GM12878 (cell line): ENCODE data around the gene KLF3. TPM values are rescaled to one million over a fixed set of nuclear protein-coding genes. Genes with fewer than 3 reads are reported as not detected.

ENCODE experiments used
- ATAC-seq: fragments of 200-7000 bp; cut with Tn5 transposase; 3 replicates; pipeline ENCODE4 v1.9.1; 2020; ENCODE audit warnings: mild to moderate bottlenecking, moderate library complexity
- BruUV-seq: library from RNA; stranded (reverse); fragments of 400-500 nt; replicated peaks from 2 replicates; lab custom pipeline; 2021; lab: Mats Ljungman, UMichigan
- CTCF ChIA-PET: fragments of 300-600 bp; sonication (Branson Sonifier 250); formaldehyde crosslinking; extraction: SDS; loops from one replicate; lab custom pipeline; 2021; ENCODE audit warnings: inconsistent platforms; lab: Yijun Ruan, JAX
- POLR2A ChIA-PET: fragments of 350-600 bp; formaldehyde crosslinking; extraction: SDS; loops from one replicate; lab custom pipeline; 2021; ENCODE audit warnings: inconsistent platforms; lab: Charles Lee
- RAD21 ChIA-PET: fragments of 300-600 bp; sonication (Branson Sonifier 250); formaldehyde crosslinking; loops from one replicate; lab custom pipeline; 2023; ENCODE audit warnings: antibody characterized with exemption; ENCODE audit not compliant: unreplicated experiment; lab: Charles Lee
- SMC1A ChIA-PET: fragments of 300-600 bp; sonication (Branson Sonifier 250); formaldehyde crosslinking; loops from one replicate; lab custom pipeline; 2023; ENCODE audit not compliant: unreplicated experiment, uncharacterized antibody; lab: Charles Lee
- DNase-seq: peaks from one replicate; pipeline ENCODE4 v3.0.0-alpha.2; 2011; ENCODE audit warnings: low read depth, low spot score
- FAIRE-seq: peaks from 3 replicates; lab custom pipeline; 2011; peaks lifted over from hg19 to GRCh38; lab: Jason Lieb, UNC
- H2AFZ ChIP-seq: 2 replicates; pipeline ENCODE4 v1.6.0; 2011; ENCODE audit warnings: low read depth, low read length, control low read depth; ENCODE audit not compliant: control insufficient read depth
- H3K27ac ChIP-seq: 2 replicates; pipeline ENCODE4 v1.5.1; 2011; ENCODE audit warnings: control low read depth; ENCODE audit not compliant: control insufficient read depth, insufficient read depth
- H3K27me3 ChIP-seq, 2 experiments: replicated peaks in 1 of 2; 2 replicates each; pipeline versions ENCODE4 v1.6.0 to v1.6.1; 2011; ENCODE audit warnings: low read length in 1 of 2; ENCODE audit not compliant: control insufficient read depth in 2 of 2, insufficient read depth in 2 of 2
- H3K36me3 ChIP-seq, 2 experiments: 2 replicates each; pipeline ENCODE4 v1.5.1; 2011; ENCODE audit warnings: low read length in 1 of 2; ENCODE audit not compliant: control insufficient read depth in 2 of 2, insufficient read depth in 2 of 2
- H3K4me1 ChIP-seq: 2 replicates; pipeline ENCODE4 v1.6.1; 2011; ENCODE audit warnings: mild to moderate bottlenecking, low read length, moderate library complexity, mixed read lengths; ENCODE audit not compliant: control insufficient read depth, insufficient read depth
- H3K4me2 ChIP-seq: 2 replicates; pipeline ENCODE4 v1.6.0; 2011; ENCODE audit warnings: control low read depth; ENCODE audit not compliant: control insufficient read depth, insufficient read depth
- H3K4me3 ChIP-seq: fragments of 200-600 bp; sonication (generic); 2 replicates; pipeline ENCODE4 v1.5.1; 2016
- H3K79me2 ChIP-seq: 2 replicates; pipeline ENCODE4 v1.6.0; 2011; ENCODE audit warnings: low read length; ENCODE audit not compliant: control insufficient read depth, insufficient read depth
- H3K9ac ChIP-seq: 2 replicates; pipeline ENCODE4 v1.8.0; 2011; ENCODE audit warnings: low read length, control low read depth, mixed read lengths; ENCODE audit not compliant: control insufficient read depth, insufficient read depth
- H3K9me3 ChIP-seq: replicated peaks from 3 replicates; pipeline ENCODE4 v1.5.1; 2011; ENCODE audit warnings: mild to moderate bottlenecking, low read length; ENCODE audit not compliant: control insufficient read depth, insufficient read depth
- H4K20me1 ChIP-seq: 2 replicates; pipeline ENCODE4 v1.6.0; 2011; ENCODE audit not compliant: control insufficient read depth, insufficient read depth
- CEBPZ ChIP-seq: fragments of 150-350 bp; IDR thresholded peaks from 2 replicates; pipeline ENCODE4 v1.6.1; 2016; ENCODE audit warnings: low read depth, low read length
- ETV6 ChIP-seq, 2 experiments: fragments of 450-650 bp in 1 of 2; IDR thresholded peaks in 1 of 2; conservative IDR thresholded peaks in 1 of 2; 2 replicates each; pipeline ENCODE4 v1.6.1; 2014; ENCODE audit warnings: antibody characterized with exemption in 1 of 2, borderline replicate concordance in 1 of 2, low read depth in 1 of 2, mild to moderate bottlenecking in 1 of 2, moderate library complexity in 1 of 2
- JUNB ChIP-seq: IDR thresholded peaks from 2 replicates; pipeline ENCODE4 v1.6.1; 2016; ENCODE audit warnings: antibody characterized with exemption, mild to moderate bottlenecking
- whole genome bisulfite sequencing: methylation state at CpG from one replicate; pipeline ENCODE4 v1.1.6; 2016; ENCODE audit warnings: low lambda C conversion rate; ENCODE audit not compliant: insufficient replicate concordance, insufficient coverage; ENCODE audit errors: missing lambda C conversion rate; 5-methylcytosine and 5-hydroxymethylcytosine counted together
- in situ Hi-C: fragments of 300-500 bp; cut with MboI; formaldehyde crosslinking; loops from 9 replicates; pipeline ENCODE4 v1.14.3; 2018; ENCODE audit warnings: mixed read lengths
- intact Hi-C: fragments of 100-400 bp; cut with micrococcal nuclease; formaldehyde crosslinking; loops from one replicate; pipeline ENCODE4 v1.14.2; 2022; ENCODE audit not compliant: unreplicated experiment
- polyA plus RNA-seq, 11 experiments: library from polyadenylated mRNA; depleted of rRNA in 4 of 11; unstranded in 6 of 11; stranded (reverse) in 5 of 11; fragments of >200 nt; fragmentation: Nextera tagmentation in 4 of 11; fragmentation: Illumina TruSeq in 1 of 11; extraction: Ambion mirVana in 4 of 11; extraction: Trizol in 1 of 11; gene quantifications; 1 replicate in 1 of 11; 2 replicates in 10 of 11; pipeline versions ENCODE4 v1.2.1 to v1.2.3, GENCODE V29; 2011 to 2016; ENCODE audit warnings: inconsistent platforms in 2 of 11, missing spikeins in 2 of 11, low read depth in 1 of 11
- total RNA-seq, 4 experiments: library from RNA; depleted of rRNA in 3 of 4; stranded (reverse); fragments of >200 nt in 3 of 4; fragmentation: Illumina TruSeq in 1 of 4; extraction: Trizol in 1 of 4; gene quantifications; 2 replicates each; pipeline versions ENCODE4 v1.2.1 to v1.2.3, GENCODE V29; 2013 to 2021
- TF ChIP-seq, protein P1 (sequence below): IDR thresholded peaks from 2 replicates; pipeline ENCODE4 v1.6.1; 2012; ENCODE audit warnings: low read depth, low read length, improper control_type of control experiment

The KLF3 gene
- total and polyA plus RNA-seq, 10 of the 15 experiments (the other 5 are each of a cell fraction or from before 2014, with no cell fraction given) = 1.4 to 5.8 (median 2.1) TPM

DNA sequence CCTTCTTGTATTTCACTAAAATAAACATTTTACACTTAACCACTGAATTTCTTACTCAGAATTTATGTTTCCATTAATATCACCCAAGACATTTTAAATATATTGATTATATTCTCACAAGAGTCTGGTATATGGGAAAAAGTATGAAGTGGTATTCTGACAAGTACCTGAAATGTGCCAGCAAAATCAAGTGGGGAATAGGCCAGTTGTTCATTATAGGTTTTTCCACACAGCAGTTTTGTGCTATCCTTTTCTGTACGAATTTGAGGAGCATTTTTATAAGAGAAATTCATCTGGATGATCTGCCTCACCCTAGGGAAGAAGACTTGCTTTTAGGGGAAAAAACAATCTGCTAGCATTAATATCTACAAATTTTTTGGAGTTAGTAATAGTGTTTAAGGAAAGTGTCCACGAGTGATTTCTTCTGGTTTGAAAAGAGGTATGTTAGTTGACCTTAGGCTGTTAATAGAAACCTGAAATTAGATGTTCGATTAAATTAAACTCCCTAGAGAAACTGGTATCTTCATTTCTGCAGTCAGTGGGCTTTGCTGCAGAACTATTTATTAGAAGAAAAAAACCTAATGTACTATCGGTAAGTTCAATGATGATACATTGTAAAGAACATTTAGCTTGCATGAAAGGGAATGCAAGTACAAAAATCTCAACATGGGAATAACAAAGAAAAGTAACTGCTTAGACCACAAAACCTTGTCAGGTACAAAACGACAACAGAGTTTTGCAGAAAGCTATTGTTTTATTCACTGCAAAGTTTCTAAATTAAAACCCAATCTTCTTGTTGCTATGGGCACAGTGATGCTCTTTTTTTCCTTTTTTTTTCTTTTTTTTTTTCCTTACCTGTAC, 1.8 kb downstream of the KLF3 start:
- intact Hi-C loops = loop anchor here (5.0 kb wide), 1 partner anchor 143 kb away; no protein-coding TSS in a partner anchor
- Histone ChIP-seq H2AFZ (no peak overlapping the region), H3K79me2 (peaks cover 61% of the 10 kb centered on the region), H3K4me2 (peak overlapping the region; percentile 94)
- TF ChIP-seq ETV6 (conservative IDR thresholded peaks at IDR 0.05 in 1 of 2, IDR thresholded peaks at IDR 0.05 in 1 of 2; ENCODE audit: borderline replicate concordance in 1 of 2, low read depth in 1 of 2) (no peak), JUNB (no peak), CEBPZ (no peak)
- TF ChIP-seq, protein P1, sequence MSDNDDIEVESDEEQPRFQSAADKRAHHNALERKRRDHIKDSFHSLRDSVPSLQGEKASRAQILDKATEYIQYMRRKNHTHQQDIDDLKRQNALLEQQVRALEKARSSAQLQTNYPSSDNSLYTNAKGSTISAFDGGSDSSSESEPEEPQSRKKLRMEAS = no peak
- TF ChIP-seq, all 136 proteins: peak for 0
- no TSS peak for BruUV-seq
- in situ Hi-C loops = no loop called here
- no peak for DNase-seq
- H3K9me3 ChIP-seq = no peaks in the 10 kb centered on the region
- peaks cover 0 to 4% of the 10 kb centered on the region in 2 experiments; a peak in 1 of 4 replicates for H3K27me3 ChIP-seq
- H3K9ac ChIP-seq = peak overlapping the region; percentile 56; the same call in 1 of the 2 replicates
- no peak for ATAC-seq
- ChIA-PET CTCF (interaction anchor here (1.0 to 4.0 kb wide), 8 partner anchors 10 to 487 kb away, joined by 3 to 28 read pairs (median 4); no protein-coding TSS in a partner anchor), RAD21 (interaction anchor here (1.1 to 7.2 kb wide), 4 partner anchors 9 to 486 kb away, joined by 3 to 66 read pairs (median 32); no protein-coding TSS in a partner anchor), SMC1A (interaction anchor here (0.7 to 8.4 kb wide), 6 partner anchors 10 to 597 kb away, joined by 3 to 82 read pairs (median 15); no protein-coding TSS in a partner anchor), POLR2A (interaction anchor here (0.6 to 1.4 kb wide), 3 partner anchors 486 to 1531 kb away, joined by 3 read pairs; partner anchors contain the start of gene RHOH)
- 26% methylated on average over 5 of the region's 5 CpGs for WGBS
- peaks cover 19% of the 10 kb centered on the region for H3K4me1 ChIP-seq
- H3K36me3 ChIP-seq = no peaks in the 10 kb centered on the region
- no peaks in the 10 kb centered on the region for H4K20me1 ChIP-seq
- no peak for FAIRE-seq
- peak overlapping the region; percentile 78; the same call in 1 of the 2 replicates for H3K4me3 ChIP-seq
- H3K27ac ChIP-seq = peak overlapping the region; percentile 43; the same call in 1 of the 2 replicates
